ENCODE measurements around the gene SRGAP3. TPM values are rescaled to one million over a fixed set of nuclear protein-coding genes. Genes with fewer than 3 reads are reported as not detected.

SRGAP3 gene
- total RNA-seq, 1 experiment from 2014 or later: 0.24 TPM

GRCh38 chr3:9019259-9019961 is 230.0 kb downstream of the SRGAP3 start:
- Histone ChIP-seq H3K36me3 (no peaks in the 10 kb centered on the region), H3K27ac (no peak overlapping the region), H3K4me3 (no peak overlapping the region), H3K9me3 (replicated peaks) (no peaks in the 10 kb centered on the region), H3K27me3 (replicated peaks) (peaks cover 6% of the 10 kb centered on the region; the same call in 1 of the 2 replicates), H3K4me1 (replicated peaks) (no peaks in the 10 kb centered on the region)
- no peak for DNase-seq (ENCODE audit: low read depth in 1 of 2, low spot score in 2 of 2)

- DNase-seq (ENCODE audit: low read depth in 1 of 2, low spot score in 2 of 2): no peak
- Histone ChIP-seq H3K4me1 (replicated peaks) (no peaks in the 10 kb centered on the region), H3K27me3 (replicated peaks) (peaks cover 6% of the 10 kb centered on the region; the same call in 1 of the 2 replicates), H3K27ac (no peak overlapping the region), H3K4me3 (no peak overlapping the region), H3K36me3 (no peaks in the 10 kb centered on the region), H3K9me3 (replicated peaks) (no peaks in the 10 kb centered on the region)
Observed at GRCh38 chr3:9015250-9015649, 234.2 kb downstream of the SRGAP3 start.

- Histone ChIP-seq H3K27ac (no peak overlapping the region), H3K4me3 (no peak overlapping the region), H3K27me3 (replicated peaks) (peaks cover 6% of the 10 kb centered on the region; the same call in 1 of the 2 replicates), H3K9me3 (replicated peaks) (no peaks in the 10 kb centered on the region), H3K36me3 (no peaks in the 10 kb centered on the region), H3K4me1 (replicated peaks) (no peaks in the 10 kb centered on the region)
- no peak for DNase-seq (ENCODE audit: low read depth in 1 of 2, low spot score in 2 of 2)
Observed at GRCh38 chr3:9013782-9014563, 235.5 kb downstream of the SRGAP3 start.

DNA sequence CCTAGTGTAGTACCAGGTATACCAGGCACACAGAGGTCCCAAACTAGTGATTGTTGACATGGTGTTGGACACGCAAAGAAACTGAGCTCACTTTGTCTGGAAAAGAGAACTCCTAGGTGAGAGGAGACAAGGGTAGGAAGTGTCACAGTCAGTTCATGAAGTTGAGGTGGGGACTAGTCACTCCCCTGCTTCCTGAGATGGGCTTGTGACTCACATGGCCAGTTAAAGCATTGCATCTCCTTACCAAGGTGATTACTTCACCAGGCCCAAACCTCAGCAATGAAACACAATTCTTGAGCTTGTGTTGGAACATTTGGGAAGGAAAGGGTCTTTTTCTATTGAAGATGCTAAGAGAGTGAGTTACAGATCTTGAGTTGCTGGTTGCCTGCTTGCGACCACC is 236.9 kb downstream of the SRGAP3 start:
- no peaks in the 10 kb centered on the region for H3K9me3 ChIP-seq (replicated peaks)
- H3K27me3 ChIP-seq (replicated peaks): 0 out of 2 replicates have a peak, but pooled peaks cover 6% of the 10 kb centered on the region
- no peaks in the 10 kb centered on the region for H3K36me3 ChIP-seq
- H3K4me3 ChIP-seq: no peak overlapping the region
- DNase-seq (ENCODE audit: low read depth in 1 of 2, low spot score in 2 of 2): no peak
- H3K27ac ChIP-seq: no peak overlapping the region
- no peaks in the 10 kb centered on the region for H3K4me1 ChIP-seq (replicated peaks)

DNA sequence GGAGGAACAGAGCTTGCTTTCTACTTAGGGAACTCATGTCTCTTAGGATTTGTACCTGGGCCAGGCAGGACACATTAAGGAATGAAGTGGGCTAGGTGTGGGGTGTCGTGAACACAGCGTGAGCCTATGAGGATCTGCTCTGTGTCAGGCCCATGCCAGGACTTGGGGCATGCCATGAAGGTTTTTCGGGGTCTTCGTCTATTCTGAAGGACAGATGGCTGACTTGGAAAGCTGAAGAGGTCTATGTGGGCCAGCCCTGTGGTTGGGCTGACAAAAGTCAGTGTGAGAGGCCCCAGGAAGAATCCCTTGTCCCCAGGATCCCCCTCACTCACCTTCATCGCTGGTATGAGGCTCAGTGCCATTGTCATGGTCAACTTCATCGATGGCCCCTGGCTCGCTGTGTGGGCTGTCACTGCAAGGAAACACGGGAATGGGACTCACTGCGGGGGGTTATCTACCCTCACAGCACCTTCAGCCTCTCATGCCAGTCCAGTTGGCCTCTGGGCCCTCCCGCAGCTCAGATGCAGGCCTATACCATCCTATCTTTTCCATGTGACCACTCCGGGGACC is 239.4 kb downstream of the SRGAP3 start:
- no peak for DNase-seq (ENCODE audit: low read depth in 1 of 2, low spot score in 2 of 2)
- no peaks in the 10 kb centered on the region for H3K27me3 ChIP-seq (replicated peaks)
- no peaks in the 10 kb centered on the region for H3K9me3 ChIP-seq (replicated peaks)
- H3K4me3 ChIP-seq: no peak overlapping the region
- H3K27ac ChIP-seq: no peak overlapping the region
- no peaks in the 10 kb centered on the region for H3K4me1 ChIP-seq (replicated peaks)
- H3K36me3 ChIP-seq: no peaks in the 10 kb centered on the region

- Histone ChIP-seq H3K27me3 (replicated peaks) (no peaks in the 10 kb centered on the region), H3K27ac (no peak overlapping the region), H3K4me3 (no peak overlapping the region), H3K36me3 (no peaks in the 10 kb centered on the region), H3K4me1 (replicated peaks) (no peaks in the 10 kb centered on the region), H3K9me3 (replicated peaks) (no peaks in the 10 kb centered on the region)
- DNase-seq (ENCODE audit: low read depth in 1 of 2, low spot score in 2 of 2): no peak
Observed at GRCh38 chr3:9008550-9009255, 240.7 kb downstream of the SRGAP3 start.

GRCh38 chr3:9007928-9008327 is 241.5 kb downstream of the SRGAP3 start:
- H3K27ac ChIP-seq: no peak overlapping the region
- no peaks in the 10 kb centered on the region for H3K9me3 ChIP-seq (replicated peaks)
- DNase-seq (ENCODE audit: low read depth in 1 of 2, low spot score in 2 of 2): no peak
- H3K27me3 ChIP-seq (replicated peaks): no peaks in the 10 kb centered on the region
- H3K36me3 ChIP-seq: no peaks in the 10 kb centered on the region
- no peaks in the 10 kb centered on the region for H3K4me1 ChIP-seq (replicated peaks)
- no peak overlapping the region for H3K4me3 ChIP-seq

GRCh38 chr3:9007213-9007612 is 242.2 kb downstream of the SRGAP3 start:
- Histone ChIP-seq H3K9me3 (replicated peaks) (no peaks in the 10 kb centered on the region), H3K27me3 (replicated peaks) (no peaks in the 10 kb centered on the region), H3K36me3 (no peaks in the 10 kb centered on the region), H3K27ac (no peak overlapping the region), H3K4me3 (no peak overlapping the region), H3K4me1 (replicated peaks) (no peaks in the 10 kb centered on the region)
- DNase-seq (ENCODE audit: low read depth in 1 of 2, low spot score in 2 of 2): no peak

DNA sequence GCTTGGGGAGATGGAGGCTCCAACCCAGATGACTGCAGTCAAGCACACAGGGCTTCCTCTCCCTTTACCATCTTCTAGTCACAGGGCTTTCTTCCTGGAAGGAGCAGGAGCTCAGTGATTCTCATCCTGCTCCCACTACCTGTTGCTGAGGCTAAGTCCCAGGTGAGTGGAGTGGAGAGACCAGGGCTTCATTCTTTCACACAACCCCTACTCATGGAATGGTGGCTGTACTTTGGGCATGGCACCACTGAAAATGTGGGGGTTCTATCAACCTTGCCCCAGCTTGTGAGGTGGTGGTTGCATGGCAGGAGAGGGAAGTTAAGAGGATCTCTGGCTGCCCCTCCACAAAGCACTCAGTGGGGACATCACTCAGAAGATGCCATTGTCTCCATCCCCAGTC is 249.4 kb downstream of the SRGAP3 start:
- H3K4me1 ChIP-seq (replicated peaks): no peaks in the 10 kb centered on the region
- no peak overlapping the region for H3K27ac ChIP-seq
- H3K4me3 ChIP-seq: no peak overlapping the region
- 0 out of 2 replicates have a peak, but pooled peaks cover 4% of the 10 kb centered on the region for H3K27me3 ChIP-seq (replicated peaks)
- no peaks in the 10 kb centered on the region for H3K9me3 ChIP-seq (replicated peaks)
- DNase-seq (ENCODE audit: low read depth in 1 of 2, low spot score in 2 of 2): no peak
- H3K36me3 ChIP-seq: no peaks in the 10 kb centered on the region

- Histone ChIP-seq H3K4me3 (no peak overlapping the region), H3K9me3 (replicated peaks) (no peaks in the 10 kb centered on the region), H3K27me3 (replicated peaks) (0 out of 2 replicates have a peak, but pooled peaks cover 4% of the 10 kb centered on the region), H3K36me3 (no peaks in the 10 kb centered on the region), H3K27ac (no peak overlapping the region), H3K4me1 (replicated peaks) (no peaks in the 10 kb centered on the region)
- DNase-seq (ENCODE audit: low read depth in 1 of 2, low spot score in 2 of 2): no peak
Observed at GRCh38 chr3:8997151-8997550, 252.3 kb downstream of the SRGAP3 start.

- no peaks in the 10 kb centered on the region for H3K4me1 ChIP-seq (replicated peaks)
- no peaks in the 10 kb centered on the region for H3K36me3 ChIP-seq
- H3K4me3 ChIP-seq: no peak overlapping the region
- no peak overlapping the region for H3K27ac ChIP-seq
- no peak for DNase-seq (ENCODE audit: low read depth in 1 of 2, low spot score in 2 of 2)
- H3K27me3 ChIP-seq (replicated peaks): 0 out of 2 replicates have a peak, but pooled peaks cover 4% of the 10 kb centered on the region
- H3K9me3 ChIP-seq (replicated peaks): no peaks in the 10 kb centered on the region
Observed at GRCh38 chr3:8996681-8997121, 252.7 kb downstream of the SRGAP3 start.

DNA sequence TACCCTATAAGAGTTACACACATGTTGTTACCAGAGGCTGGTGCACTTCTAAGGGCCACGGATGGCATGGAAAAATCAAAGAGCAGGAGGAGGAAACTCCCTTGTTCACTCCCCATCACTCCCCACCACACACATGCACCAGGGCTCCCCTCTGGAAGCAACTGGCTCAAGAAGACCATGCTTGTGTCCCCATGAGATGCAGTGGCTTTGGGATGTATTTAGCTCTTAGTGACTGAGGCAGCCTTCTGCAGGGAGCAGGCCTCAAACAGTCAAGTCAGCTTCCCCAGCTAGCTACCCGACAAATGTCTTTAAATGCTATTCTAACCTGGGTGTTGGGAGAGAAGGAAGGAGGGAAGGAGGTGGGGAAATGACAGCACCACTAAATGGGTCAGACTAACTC is 253.2 kb downstream of the SRGAP3 start:
- no peak for DNase-seq (ENCODE audit: low read depth in 1 of 2, low spot score in 2 of 2)
- 0 out of 2 replicates have a peak, but pooled peaks cover 4% of the 10 kb centered on the region for H3K27me3 ChIP-seq (replicated peaks)
- no peaks in the 10 kb centered on the region for H3K36me3 ChIP-seq

GRCh38 chr3:8994226-8994625 is 255.2 kb downstream of the SRGAP3 start:
- DNase-seq (ENCODE audit: low read depth in 1 of 2, low spot score in 2 of 2): no peak
- peaks cover 13% of the 10 kb centered on the region for H3K4me1 ChIP-seq (replicated peaks)
- H3K4me3 ChIP-seq: no peak overlapping the region
- no peaks in the 10 kb centered on the region for H3K27me3 ChIP-seq (replicated peaks)
- H3K36me3 ChIP-seq: no peaks in the 10 kb centered on the region
- no peaks in the 10 kb centered on the region for H3K9me3 ChIP-seq (replicated peaks)
- no peak overlapping the region for H3K27ac ChIP-seq

More for the DNA sequence above, 253.2 kb downstream of the SRGAP3 start:
- H3K4me3 ChIP-seq: no peak overlapping the region
- H3K27ac ChIP-seq: no peak overlapping the region
- no peaks in the 10 kb centered on the region for H3K9me3 ChIP-seq (replicated peaks)
- H3K4me1 ChIP-seq (replicated peaks): peaks cover 3% of the 10 kb centered on the region

Measured in SJSA1 (cell line).